PC-3 (cell line): ENCODE measurements around the gene CARMIL1. TPM values are rescaled to one million over a fixed set of nuclear protein-coding genes. Genes with fewer than 3 reads are reported as not detected.
A peak's percentile ranks its signal among the peaks of the same experiment; 100 is the strongest.

ENCODE experiments used
- ATAC-seq: fragments of 200-7000 bp; cut with Tn5 transposase; 2 replicates; pipeline ENCODE4 v1.9.1; 2020; ENCODE audit warnings: mild to moderate bottlenecking, moderate library complexity
- BruUV-seq: library from RNA; stranded (reverse); fragments of 400-500 nt; replicated peaks from 2 replicates; lab custom pipeline; 2021; lab: Mats Ljungman, UMichigan
- CTCF ChIA-PET: fragments of 300-600 bp; sonication (Branson Sonifier 250); formaldehyde crosslinking; loops from one replicate; lab custom pipeline; 2022; ENCODE audit warnings: antibody characterized with exemption; lab: Charles Lee
- POLR2A ChIA-PET: fragments of 300-600 bp; sonication (Branson Sonifier 250); formaldehyde crosslinking; loops from one replicate; lab custom pipeline; 2022; ENCODE audit warnings: antibody characterized with exemption; ENCODE audit not compliant: unreplicated experiment; lab: Charles Lee
- DNase-seq: peaks from one replicate; pipeline ENCODE4 v3.0.0-alpha.2; 2015
- H2AFZ ChIP-seq: fragments of 300-600 bp; sonication (generic); 2 replicates; pipeline ENCODE4 v1.6.0; 2016; ENCODE audit warnings: antibody characterized with exemption, low read length
- H3F3A ChIP-seq: fragments of 300-600 bp; sonication (generic); one replicate; pipeline ENCODE4 v1.6.0; 2017; ENCODE audit warnings: antibody characterized with exemption, low read length, control low read depth, mild to moderate bottlenecking; ENCODE audit not compliant: unreplicated experiment
- H3K27ac ChIP-seq: fragments of 300-600 bp; sonication (generic); 2 replicates; pipeline ENCODE4 v1.5.1; 2016; ENCODE audit warnings: mild to moderate bottlenecking, low read length
- H3K27me3 ChIP-seq: fragments of 300-600 bp; sonication (generic); 2 replicates; pipeline ENCODE4 v1.6.1; 2016; ENCODE audit warnings: low read length, mixed read lengths
- H3K36me3 ChIP-seq: fragments of 300-600 bp; sonication (generic); 2 replicates; pipeline ENCODE4 v1.6.1; 2016; ENCODE audit warnings: low read depth, mixed run types, low read length, mixed read lengths
- H3K4me1 ChIP-seq: fragments of 300-600 bp; sonication (generic); 2 replicates; pipeline ENCODE4 v1.5.1; 2016; ENCODE audit warnings: low read length; ENCODE audit not compliant: insufficient read depth
- H3K4me2 ChIP-seq: fragments of 300-600 bp; sonication (generic); 2 replicates; pipeline ENCODE4 v1.6.0; 2016; ENCODE audit warnings: low read length
- H3K4me3 ChIP-seq: fragments of 300-600 bp; sonication (generic); 2 replicates; pipeline ENCODE4 v1.5.1; 2016; ENCODE audit warnings: mild to moderate bottlenecking, low read length, mixed read lengths
- H3K79me2 ChIP-seq: fragments of 300-600 bp; sonication (generic); 2 replicates; pipeline ENCODE4 v1.6.1; 2017; ENCODE audit warnings: low read length, mixed read lengths
- H3K9ac ChIP-seq: fragments of 300-600 bp; sonication (generic); 2 replicates; pipeline ENCODE4 v1.6.0; 2016; ENCODE audit warnings: mild to moderate bottlenecking, low read length
- H3K9me2 ChIP-seq: fragments of 300-600 bp; sonication (generic); replicated peaks from 2 replicates; pipeline ENCODE4 v1.6.1; 2016; ENCODE audit warnings: mixed run types, low read length, mixed read lengths
- H3K9me3 ChIP-seq: fragments of 300-600 bp; sonication (generic); 2 replicates; pipeline ENCODE4 v1.6.1; 2016; ENCODE audit warnings: low read length, mixed read lengths
- H4K20me1 ChIP-seq: fragments of 300-600 bp; sonication (generic); 2 replicates; pipeline ENCODE4 v1.6.1; 2016; ENCODE audit warnings: low read length, mixed read lengths
- CTCF ChIP-seq: fragments of 300-600 bp; sonication (generic); conservative IDR thresholded peaks from 2 replicates; pipeline ENCODE4 v1.5.1; 2017; ENCODE audit warnings: antibody characterized with exemption, low read depth, mild to moderate bottlenecking, low read length
- EZH2 ChIP-seq: fragments of 300-600 bp; sonication (generic); IDR thresholded peaks from one replicate; pipeline ENCODE4 v1.6.1; 2017; ENCODE audit warnings: antibody characterized with exemption, mild to moderate bottlenecking, low read length; ENCODE audit not compliant: unreplicated experiment
- EZH2phosphoT487 ChIP-seq: fragments of 300-600 bp; sonication (generic); IDR thresholded peaks from 2 replicates; pipeline ENCODE4 v1.6.1; 2018; ENCODE audit warnings: mild to moderate bottlenecking, antibody characterized with exemption, low read length, borderline replicate concordance
- intact Hi-C: fragments of 100-400 bp; cut with micrococcal nuclease; formaldehyde crosslinking; loops from 2 replicates; pipeline ENCODE4 v1.9.0; 2023
- total RNA-seq: library from RNA; depleted of rRNA; stranded (reverse); fragments of >200 nt; gene quantifications from 2 replicates; pipeline ENCODE4 v1.2.3, GENCODE V29; 2014

Gene CARMIL1
- total RNA-seq, 1 experiment from 2014 or later = 22.0 TPM

- TF ChIP-seq EZH2 (no peak), CTCF (no peak), EZH2phosphoT487 (no peak)
- Histone ChIP-seq H3K79me2 (peaks cover 62% of the 10 kb centered on the region), H3F3A (no peaks in the 10 kb centered on the region), H3K27me3 (no peaks in the 10 kb centered on the region), H4K20me1 (no peaks in the 10 kb centered on the region; the same call in 1 of the 2 replicates), H3K9ac (no peak overlapping the region), H2AFZ (no peak overlapping the region), H3K4me1 (peaks cover 38% of the 10 kb centered on the region), H3K4me2 (no peak overlapping the region), H3K9me2 (no peaks in the 10 kb centered on the region), H3K9me3 (no peaks in the 10 kb centered on the region), H3K4me3 (no peak overlapping the region), H3K27ac (no peak overlapping the region), H3K36me3 (no peaks in the 10 kb centered on the region)
- intact Hi-C loops = no loop called here
- BruUV-seq = no TSS peak
- DNase-seq (no peak), ATAC-seq (no peak)
- CTCF ChIA-PET = no interaction called here
- POLR2A ChIA-PET = interaction anchor here (0.6 kb wide), 1 partner anchor 271 kb away, joined by 3 read pairs; no protein-coding TSS in a partner anchor
These were observed 30.7 kb downstream of the CARMIL1 start for GRCh38 chr6:25309886-25310285.

- TF ChIP-seq CTCF (no peak), EZH2phosphoT487 (no peak), EZH2 (no peak)
- H3K36me3 ChIP-seq = no peaks in the 10 kb centered on the region
- CTCF ChIA-PET = interaction anchor here (0.6 to 1.0 kb wide), 3 partner anchors 33 to 95 kb away, joined by 4 to 10 read pairs (median 5); no protein-coding TSS in a partner anchor
- intact Hi-C loops = no loop called here
- no peaks in the 10 kb centered on the region for H3F3A ChIP-seq
- H3K9me3 ChIP-seq = no peaks in the 10 kb centered on the region
- peak overlapping the region; percentile 81 for H3K4me2 ChIP-seq
- peak overlapping the region; percentile 85 for H3K27ac ChIP-seq
- peak; percentile 85 for ATAC-seq
- no peaks in the 10 kb centered on the region; the same call in 1 of the 2 replicates for H4K20me1 ChIP-seq
- H2AFZ ChIP-seq = no peak overlapping the region
- H3K4me3 ChIP-seq = no peak overlapping the region
- H3K9me2 ChIP-seq = no peaks in the 10 kb centered on the region
- H3K27me3 ChIP-seq = no peaks in the 10 kb centered on the region
- peaks cover 71% of the 10 kb centered on the region for H3K79me2 ChIP-seq
- BruUV-seq = no TSS peak
- peak; percentile 81 for DNase-seq
- H3K9ac ChIP-seq = no peak overlapping the region
- H3K4me1 ChIP-seq = peaks cover 38% of the 10 kb centered on the region
- POLR2A ChIA-PET = interaction anchor here (0.6 kb wide), 1 partner anchor 189 kb away, joined by 3 read pairs; no protein-coding TSS in a partner anchor
These were observed 32.2 kb downstream of the CARMIL1 start for GRCh38 chr6:25311331-25311840.

- H3K4me1 ChIP-seq = peaks cover 38% of the 10 kb centered on the region
- H3K79me2 ChIP-seq = peaks cover 72% of the 10 kb centered on the region
- ChIA-PET POLR2A (interaction anchor here (0.6 to 0.7 kb wide), 2 partner anchors 9 to 44 kb away, joined by 3 read pairs; no protein-coding TSS in a partner anchor), CTCF (interaction anchor here (0.6 to 1.2 kb wide), 4 partner anchors 33 to 95 kb away, joined by 3 to 10 read pairs (median 6); partner anchors contain the start of gene CARMIL1)
- BruUV-seq = TSS peak; percentile 53
- H3K4me3 ChIP-seq = peak overlapping the region; percentile 61
- ATAC-seq = peak; percentile 27
- H3K4me2 ChIP-seq = peak overlapping the region; percentile 81
- no peaks in the 10 kb centered on the region for H3K9me2 ChIP-seq
- H3K27ac ChIP-seq = peak overlapping the region; percentile 85
- peak overlapping the region; percentile 40; the same call in 1 of the 2 replicates for H2AFZ ChIP-seq
- peak; percentile 95 for DNase-seq
- no peaks in the 10 kb centered on the region for H3K9me3 ChIP-seq
- H3F3A ChIP-seq = no peaks in the 10 kb centered on the region
- no peak for TF ChIP-seq EZH2phosphoT487
- no peak for TF ChIP-seq EZH2
- no peak for TF ChIP-seq CTCF
- H4K20me1 ChIP-seq = no peaks in the 10 kb centered on the region; the same call in 1 of the 2 replicates
- peak overlapping the region; percentile 48 for H3K9ac ChIP-seq
- H3K27me3 ChIP-seq = no peaks in the 10 kb centered on the region
- H3K36me3 ChIP-seq = no peaks in the 10 kb centered on the region
- intact Hi-C loops = loop anchor here (1.0 kb wide), 2 partner anchors 33 to 83 kb away; partner anchors contain the start of gene CARMIL1
These were observed 33.0 kb downstream of the CARMIL1 start for GRCh38 chr6:25312034-25312620.
